HUES64 (cell line): Measurements from ENCODE around the gene AADACL2.
"Not testable (repeated sequence)": the region's sequence is repeated elsewhere in the genome, so short reads cannot be mapped to it uniquely, and the experiment has no call there.

Source experiments
- H3K27ac ChIP-seq: 2 replicates; pipeline ENCODE4 v1.7.0; 2013; ENCODE audit warnings: low read depth, low read length, inconsistent platforms
- H3K27me3 ChIP-seq: 2 replicates; pipeline ENCODE4 v1.6.1; 2013; ENCODE audit warnings: mild to moderate bottlenecking, low read length; ENCODE audit not compliant: insufficient read depth
- H3K36me3 ChIP-seq: 2 replicates; pipeline ENCODE4 v1.6.1; 2013; ENCODE audit warnings: mild to moderate bottlenecking, low read length; ENCODE audit not compliant: insufficient read depth
- H3K4me1 ChIP-seq: 2 replicates; pipeline ENCODE4 v1.6.1; 2013; ENCODE audit warnings: mild to moderate bottlenecking, low read length, moderate library complexity; ENCODE audit not compliant: insufficient read depth
- H3K4me3 ChIP-seq: 2 replicates; pipeline ENCODE4 v1.5.1; 2013; ENCODE audit warnings: mild to moderate bottlenecking, low read length, moderate library complexity
- H3K9ac ChIP-seq: 2 replicates; pipeline ENCODE4 v1.6.1; 2013; ENCODE audit warnings: mild to moderate bottlenecking, low read depth, low read length
- H3K9me3 ChIP-seq: 2 replicates; pipeline ENCODE4 v1.6.1; 2013; ENCODE audit warnings: low read depth, low read length; ENCODE audit not compliant: insufficient read depth
- WGBS: fragments of 150-250, 120-280 bp; methylation state at CpG from one replicate; pipeline ENCODE4 v1.1.7; 2013; ENCODE audit warnings: missing lambda C conversion rate; 5-methylcytosine and 5-hydroxymethylcytosine counted together

AADACL2 gene

DNA sequence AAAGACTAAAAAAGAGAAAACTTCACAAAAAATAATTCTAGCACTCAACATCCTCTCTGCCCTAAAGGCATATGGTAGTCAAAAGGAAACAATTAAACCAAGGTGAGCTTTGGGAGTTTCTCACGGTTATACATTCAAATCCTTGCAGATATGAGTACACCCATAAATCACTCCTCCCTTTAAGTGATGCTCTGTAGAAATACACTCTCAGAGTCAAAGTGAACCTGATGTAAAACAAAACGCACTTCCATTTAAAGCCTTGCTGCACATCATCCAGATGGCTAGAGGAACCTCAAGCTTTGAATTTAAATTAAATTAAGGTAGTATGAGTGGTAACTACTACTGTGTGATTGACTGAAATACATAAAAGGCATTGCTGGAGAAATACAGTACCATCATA lies 44.2 kb downstream of the AADACL2 start:
- Histone ChIP-seq H3K4me1 (no peaks in the 10 kb centered on the region), H3K27ac (no peak overlapping the region), H3K4me3 (no peak overlapping the region), H3K9me3 (no peaks in the 10 kb centered on the region), H3K9ac (no peak overlapping the region), H3K36me3 (no peaks in the 10 kb centered on the region), H3K27me3 (no peaks in the 10 kb centered on the region)
- 96% methylated on average over 2 of the region's 2 CpGs for WGBS

DNA sequence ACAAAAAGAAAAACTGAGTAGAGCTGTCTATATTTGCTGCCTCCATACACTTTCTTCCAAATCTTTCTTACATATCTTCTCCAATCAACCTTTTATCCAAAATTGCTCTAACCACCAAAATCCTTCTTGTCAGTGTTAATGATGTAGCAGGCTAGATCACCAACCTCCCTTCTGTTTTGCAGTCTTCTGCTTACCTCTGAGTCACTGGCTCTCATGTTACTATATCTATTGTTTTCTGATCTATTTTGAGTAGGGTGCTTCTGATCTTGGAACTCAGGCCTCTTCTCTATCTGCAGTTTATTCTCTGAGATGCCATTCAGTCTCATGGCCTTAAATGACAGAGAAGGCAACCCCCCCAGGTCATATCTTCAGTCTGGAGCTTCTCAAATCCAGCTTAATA lies 53.9 kb downstream of the AADACL2 start:
- Histone ChIP-seq H3K4me1 (no peaks in the 10 kb centered on the region; the same call in 1 of the 2 replicates), H3K27ac (no peak overlapping the region), H3K9ac (no peak overlapping the region), H3K27me3 (no peaks in the 10 kb centered on the region), H3K9me3 (no peaks in the 10 kb centered on the region), H3K36me3 (no peaks in the 10 kb centered on the region), H3K4me3 (no peak overlapping the region)

DNA sequence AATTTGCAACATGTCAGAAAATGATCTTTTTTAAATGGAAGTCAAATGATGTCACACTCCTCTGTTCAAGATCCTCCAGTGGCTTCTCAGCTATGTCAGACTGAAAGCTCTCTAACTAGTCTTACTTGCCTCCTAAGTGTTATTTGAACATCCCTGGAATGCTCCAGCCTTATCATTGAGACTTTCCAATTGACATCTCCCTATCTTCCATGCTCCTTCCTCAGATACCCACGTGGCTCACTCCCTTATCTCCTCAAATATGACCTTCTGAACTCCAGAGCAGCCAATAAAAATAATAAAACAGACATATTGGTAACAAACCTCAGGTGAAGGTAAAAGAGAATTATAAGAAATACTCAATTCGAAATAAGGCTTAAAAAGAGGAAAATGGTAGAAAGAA lies 54.7 kb downstream of the AADACL2 start:
- Histone ChIP-seq H3K27me3 (no peaks in the 10 kb centered on the region), H3K4me3 (no peak overlapping the region), H3K27ac (no peak overlapping the region), H3K36me3 (no peaks in the 10 kb centered on the region), H3K9ac (no peak overlapping the region), H3K4me1 (no peaks in the 10 kb centered on the region; the same call in 1 of the 2 replicates), H3K9me3 (no peaks in the 10 kb centered on the region)
- 89% methylated on average over 2 of the region's 2 CpGs for WGBS

GRCh38 chr3:151789853-151790463 lies 56.2 kb downstream of the AADACL2 start:
- no peaks in the 10 kb centered on the region for H3K9me3 ChIP-seq
- H3K9ac ChIP-seq: no peak overlapping the region
- no peak overlapping the region for H3K4me3 ChIP-seq
- H3K36me3 ChIP-seq: no peaks in the 10 kb centered on the region
- H3K27me3 ChIP-seq: no peaks in the 10 kb centered on the region
- no peak overlapping the region for H3K27ac ChIP-seq
- whole genome bisulfite sequencing: 89% methylated on average over 1 of the region's 1 CpG
- H3K4me1 ChIP-seq: no peaks in the 10 kb centered on the region; the same call in 1 of the 2 replicates

DNA sequence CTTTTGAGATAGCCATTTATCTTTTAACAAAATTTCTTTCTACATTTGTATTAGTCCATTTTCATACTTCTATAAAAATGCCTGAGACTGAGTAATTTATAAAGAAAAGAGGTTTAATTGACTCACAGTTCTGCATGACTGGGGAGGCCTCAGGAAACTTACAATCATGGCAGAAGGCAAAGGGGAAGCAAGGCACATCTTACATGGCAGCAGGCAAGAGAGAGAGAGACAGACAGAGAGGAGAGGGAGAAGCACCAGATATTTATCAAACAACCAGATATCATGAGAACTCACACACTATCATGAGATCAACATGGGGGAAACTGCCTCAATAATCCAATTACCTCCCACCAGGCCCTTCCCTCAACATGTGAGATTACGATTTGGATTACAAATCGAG lies 57.0 kb downstream of the AADACL2 start:
- H3K27me3 ChIP-seq, H3K36me3 ChIP-seq, H3K9ac ChIP-seq, H3K27ac ChIP-seq, H3K4me3 ChIP-seq, H3K4me1 ChIP-seq, H3K9me3 ChIP-seq: not testable (repeated sequence)
- 100% methylated on average over 2 of the region's 2 CpGs for WGBS

- H3K4me1 ChIP-seq: no peaks in the 10 kb centered on the region; the same call in 1 of the 2 replicates
- no peak overlapping the region for H3K4me3 ChIP-seq
- 98% methylated on average over 2 of the region's 2 CpGs for WGBS
- no peak overlapping the region for H3K9ac ChIP-seq
- no peaks in the 10 kb centered on the region for H3K27me3 ChIP-seq
- H3K9me3 ChIP-seq: no peaks in the 10 kb centered on the region
- H3K27ac ChIP-seq: no peak overlapping the region
- no peaks in the 10 kb centered on the region for H3K36me3 ChIP-seq
Measured at GRCh38 chr3:151792411-151792810, 58.7 kb downstream of the AADACL2 start.

DNA sequence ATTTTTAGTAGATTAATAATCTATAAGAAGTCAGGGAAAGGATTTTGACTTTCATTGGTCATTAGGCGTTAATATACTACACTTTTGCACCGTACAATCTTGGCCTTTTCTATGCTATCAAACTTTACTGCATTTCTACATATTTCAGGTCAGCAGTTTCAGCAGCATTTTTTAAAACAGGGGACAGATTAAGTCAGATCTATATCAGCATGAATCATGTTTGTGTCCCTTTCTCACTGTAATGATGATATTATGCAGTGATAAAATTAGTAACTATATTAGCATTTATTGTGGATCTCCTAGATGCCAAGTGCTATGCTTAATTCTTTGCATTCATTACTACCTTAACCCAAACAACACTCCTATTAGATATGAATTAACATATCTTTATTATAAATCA lies 59.9 kb downstream of the AADACL2 start:
- H3K9me3 ChIP-seq: no peaks in the 10 kb centered on the region
- WGBS: 48% methylated on average over 2 of the region's 2 CpGs
- H3K9ac ChIP-seq: no peak overlapping the region
- H3K27ac ChIP-seq: no peak overlapping the region
- H3K27me3 ChIP-seq: no peaks in the 10 kb centered on the region
- H3K4me1 ChIP-seq: no peaks in the 10 kb centered on the region
- H3K36me3 ChIP-seq: no peaks in the 10 kb centered on the region
- H3K4me3 ChIP-seq: no peak overlapping the region

- no peak overlapping the region for H3K27ac ChIP-seq
- H3K27me3 ChIP-seq: no peaks in the 10 kb centered on the region
- no peaks in the 10 kb centered on the region for H3K9me3 ChIP-seq
- 83% methylated on average over 1 of the region's 2 CpGs for WGBS
- H3K9ac ChIP-seq: no peak overlapping the region
- no peaks in the 10 kb centered on the region for H3K36me3 ChIP-seq
- no peak overlapping the region for H3K4me3 ChIP-seq
- no peaks in the 10 kb centered on the region for H3K4me1 ChIP-seq
Measured at GRCh38 chr3:151794080-151794479, 60.4 kb downstream of the AADACL2 start.

- no peak overlapping the region for H3K4me3 ChIP-seq
- H3K27ac ChIP-seq: no peak overlapping the region
- H3K4me1 ChIP-seq: no peaks in the 10 kb centered on the region; the same call in 1 of the 2 replicates
Measured at GRCh38 chr3:151795276-151795675, 61.5 kb downstream of the AADACL2 start.

DNA sequence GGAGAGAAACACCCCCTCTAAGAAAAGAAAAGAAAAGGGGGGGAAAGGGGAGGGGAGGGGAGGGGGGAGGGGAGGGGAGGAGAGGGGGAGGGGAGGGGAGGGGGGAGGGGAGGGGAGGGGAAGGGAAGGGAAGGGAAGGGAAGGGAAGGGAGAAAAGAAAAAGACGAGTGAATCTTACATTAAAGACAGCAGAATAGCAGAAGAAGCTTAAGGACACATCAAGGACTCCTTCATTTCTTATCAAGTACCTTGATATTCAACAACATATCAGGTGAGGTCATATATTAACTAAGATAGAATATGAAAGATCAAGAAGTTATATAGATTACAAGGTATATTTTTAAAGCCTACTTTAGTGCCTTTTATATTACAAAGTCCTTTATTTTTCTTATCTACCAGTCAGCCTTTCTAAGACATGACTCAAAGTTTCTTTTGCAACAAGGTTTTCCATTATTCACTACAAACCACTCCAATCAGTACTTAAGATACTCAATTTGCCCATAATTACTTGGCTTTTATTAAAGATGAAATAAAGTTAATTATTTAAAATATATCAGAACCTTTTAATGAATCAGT lies 62.5 kb downstream of the AADACL2 start:
- no peaks in the 10 kb centered on the region for H3K36me3 ChIP-seq
- no peaks in the 10 kb centered on the region; the same call in 1 of the 2 replicates for H3K4me1 ChIP-seq
- no peak overlapping the region for H3K4me3 ChIP-seq
- no CpG with 5 or more reads among the region's 1 CpG for WGBS
- no peak overlapping the region for H3K27ac ChIP-seq
- no peaks in the 10 kb centered on the region for H3K9me3 ChIP-seq
- H3K27me3 ChIP-seq: no peaks in the 10 kb centered on the region
- no peak overlapping the region for H3K9ac ChIP-seq

More at GRCh38 chr3:151795276-151795675, 61.5 kb downstream of the AADACL2 start:
- Histone ChIP-seq H3K9me3 (no peaks in the 10 kb centered on the region), H3K36me3 (no peaks in the 10 kb centered on the region), H3K27me3 (no peaks in the 10 kb centered on the region), H3K9ac (no peak overlapping the region)
- 97% methylated on average over 4 of the region's 4 CpGs for WGBS

DNA sequence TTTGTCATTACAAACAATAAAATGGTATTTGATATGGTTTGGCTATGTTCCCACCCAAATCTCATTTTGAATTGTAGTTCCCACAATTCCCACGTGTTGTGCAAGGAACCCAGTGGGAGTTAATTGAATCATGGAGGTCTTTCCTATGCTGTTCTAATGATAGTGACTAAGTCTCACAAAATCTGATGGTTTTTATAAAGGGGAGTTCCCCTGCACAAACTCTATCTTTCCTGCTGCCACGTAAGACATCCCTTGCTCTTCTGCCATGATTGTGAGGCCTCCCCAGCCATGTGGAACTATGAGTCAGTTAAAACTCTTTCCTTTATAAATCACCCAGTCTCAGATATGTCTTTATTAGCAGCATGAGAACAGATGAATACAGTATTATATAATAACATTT lies 64.7 kb downstream of the AADACL2 start:
- Histone ChIP-seq H3K9me3 (no peaks in the 10 kb centered on the region), H3K27ac (no peak overlapping the region), H3K4me1 (no peaks in the 10 kb centered on the region; the same call in 1 of the 2 replicates), H3K9ac (no peak overlapping the region), H3K27me3 (no peaks in the 10 kb centered on the region), H3K4me3 (no peak overlapping the region), H3K36me3 (no peaks in the 10 kb centered on the region)
- 100% methylated on average over 2 of the region's 2 CpGs for WGBS

DNA sequence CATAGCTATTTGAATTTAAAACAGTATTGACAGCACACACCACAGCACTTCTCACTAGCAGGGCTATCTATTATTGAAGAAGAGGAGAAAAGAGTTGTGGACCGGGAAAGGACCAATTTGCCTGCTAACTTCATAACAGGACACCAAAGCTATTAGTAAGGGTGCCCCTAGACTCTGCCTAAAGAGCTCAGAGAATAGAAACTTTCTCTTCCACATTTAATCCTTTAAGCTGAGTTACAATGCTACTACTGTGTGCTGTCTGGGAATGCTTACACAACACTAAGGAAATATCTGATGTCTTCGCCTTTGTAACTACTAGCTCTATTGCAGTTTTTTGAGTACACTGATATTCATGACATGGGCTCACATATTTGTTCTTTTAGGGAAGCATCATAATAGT lies 66.7 kb downstream of the AADACL2 start:
- no peak overlapping the region for H3K4me3 ChIP-seq
- no peak overlapping the region for H3K27ac ChIP-seq
- H3K36me3 ChIP-seq: no peaks in the 10 kb centered on the region
- no peaks in the 10 kb centered on the region; the same call in 1 of the 2 replicates for H3K4me1 ChIP-seq
- H3K9ac ChIP-seq: no peak overlapping the region
- WGBS: 75% methylated on average over 2 of the region's 2 CpGs
- no peaks in the 10 kb centered on the region for H3K27me3 ChIP-seq
- H3K9me3 ChIP-seq: no peaks in the 10 kb centered on the region
